Upper lobe of right lung (tissue), 1 donor: ENCODE results near the gene UBAC2. TPM values are rescaled to one million over a fixed set of nuclear protein-coding genes. Genes with fewer than 3 reads are reported as not detected.

Source experiments
- ATAC-seq: fragments of 200-7000 bp; cut with Tn5 transposase; one replicate; pipeline ENCODE4 v1.9.1; 2020; ENCODE audit warnings: mild to moderate bottlenecking, moderate library complexity
- DNase-seq: peaks from one replicate; pipeline ENCODE4 v3.0.0-alpha.2; 2020
- H3K27ac ChIP-seq: fragments of 200-600 bp; one replicate; pipeline ENCODE4 v1.8.0; 2022
- H3K27me3 ChIP-seq: fragments of 200-600 bp; one replicate; pipeline ENCODE4 v1.8.0; 2022; ENCODE audit warnings: mild to moderate bottlenecking
- H3K36me3 ChIP-seq: fragments of 200-600 bp; one replicate; pipeline ENCODE4 v1.8.0; 2022
- H3K4me1 ChIP-seq: fragments of 200-600 bp; one replicate; pipeline ENCODE4 v1.8.0; 2022
- H3K4me3 ChIP-seq: fragments of 200-600 bp; one replicate; pipeline ENCODE4 v1.8.0; 2022; ENCODE audit warnings: mild to moderate bottlenecking
- H3K9me3 ChIP-seq: fragments of 200-600 bp; one replicate; pipeline ENCODE4 v1.8.0; 2022
- intact Hi-C: fragments of 100-400 bp; cut with DNase I; formaldehyde crosslinking; loops from one replicate; pipeline ENCODE4 v1.11.0; 2022
- total RNA-seq: library from RNA; stranded (reverse); fragmentation: NEBNext Ultra II Directional; extraction: Animal tissue kit (Norgen Biotek cat#: 25700); gene quantifications from one replicate; pipeline ENCODE4 v1.2.1, GENCODE V29; 2021
- TF ChIP-seq, protein P1 (sequence below): fragments of 200-600 bp; IDR thresholded peaks from one replicate; pipeline ENCODE4 v1.8.0; 2022; ENCODE audit warnings: antibody characterized with exemption
- donor health status: DM: no; HTN: yes; CAD: no; lungs with severe emphysema.

UBAC2 gene
- total RNA-seq, 1 donor from 2014 or later: 50.2 TPM

GRCh38 chr13:99326012-99326411 lies 125.4 kb downstream of the UBAC2 start:
- H3K4me3 ChIP-seq: no peak overlapping the region
- intact Hi-C loops: no loop called here
- no peaks in the 10 kb centered on the region for H3K36me3 ChIP-seq
- no peak overlapping the region for H3K27ac ChIP-seq
- peaks cover 19% of the 10 kb centered on the region for H3K4me1 ChIP-seq
- TF ChIP-seq, protein P1, sequence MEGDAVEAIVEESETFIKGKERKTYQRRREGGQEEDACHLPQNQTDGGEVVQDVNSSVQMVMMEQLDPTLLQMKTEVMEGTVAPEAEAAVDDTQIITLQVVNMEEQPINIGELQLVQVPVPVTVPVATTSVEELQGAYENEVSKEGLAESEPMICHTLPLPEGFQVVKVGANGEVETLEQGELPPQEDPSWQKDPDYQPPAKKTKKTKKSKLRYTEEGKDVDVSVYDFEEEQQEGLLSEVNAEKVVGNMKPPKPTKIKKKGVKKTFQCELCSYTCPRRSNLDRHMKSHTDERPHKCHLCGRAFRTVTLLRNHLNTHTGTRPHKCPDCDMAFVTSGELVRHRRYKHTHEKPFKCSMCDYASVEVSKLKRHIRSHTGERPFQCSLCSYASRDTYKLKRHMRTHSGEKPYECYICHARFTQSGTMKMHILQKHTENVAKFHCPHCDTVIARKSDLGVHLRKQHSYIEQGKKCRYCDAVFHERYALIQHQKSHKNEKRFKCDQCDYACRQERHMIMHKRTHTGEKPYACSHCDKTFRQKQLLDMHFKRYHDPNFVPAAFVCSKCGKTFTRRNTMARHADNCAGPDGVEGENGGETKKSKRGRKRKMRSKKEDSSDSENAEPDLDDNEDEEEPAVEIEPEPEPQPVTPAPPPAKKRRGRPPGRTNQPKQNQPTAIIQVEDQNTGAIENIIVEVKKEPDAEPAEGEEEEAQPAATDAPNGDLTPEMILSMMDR: no peak
- H3K9me3 ChIP-seq: no peaks in the 10 kb centered on the region
- no peaks in the 10 kb centered on the region for H3K27me3 ChIP-seq
- ATAC-seq (no peak), DNase-seq (no peak)

GRCh38 chr13:99327126-99327525 lies 126.5 kb downstream of the UBAC2 start:
- DNase-seq: no peak
- H3K27ac ChIP-seq: no peak overlapping the region
- TF ChIP-seq, protein P1: no peak
- intact Hi-C loops: no loop called here
- H3K9me3 ChIP-seq: no peaks in the 10 kb centered on the region
- H3K36me3 ChIP-seq: peaks cover 4% of the 10 kb centered on the region
- no peak overlapping the region for H3K4me3 ChIP-seq
- H3K4me1 ChIP-seq: peaks cover 12% of the 10 kb centered on the region
- no peak for ATAC-seq
- H3K27me3 ChIP-seq: no peaks in the 10 kb centered on the region

DNA sequence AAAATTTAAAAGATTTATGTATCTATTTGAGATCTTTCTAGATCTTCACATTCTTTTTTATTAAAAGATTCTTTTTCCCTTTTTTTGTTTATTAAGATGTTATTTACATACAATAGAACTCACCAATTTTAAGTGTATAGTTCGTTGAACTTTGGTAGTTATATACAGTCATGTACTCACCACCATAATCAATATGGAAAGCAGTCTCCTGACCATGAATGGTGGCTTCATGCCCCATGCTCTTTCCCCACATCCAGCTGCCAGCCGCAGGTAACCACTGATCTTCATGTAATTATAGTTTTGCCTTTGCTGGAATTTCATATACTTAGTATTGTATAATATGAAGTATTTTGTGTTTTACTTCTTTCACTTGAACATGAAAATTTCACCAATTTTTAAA lies 127.1 kb downstream of the UBAC2 start:
- TF ChIP-seq, protein P1: no peak
- Histone ChIP-seq H3K27ac (no peak overlapping the region), H3K27me3 (no peaks in the 10 kb centered on the region), H3K9me3 (no peaks in the 10 kb centered on the region), H3K4me3 (no peak overlapping the region), H3K36me3 (peaks cover 4% of the 10 kb centered on the region), H3K4me1 (peaks cover 6% of the 10 kb centered on the region)
- intact Hi-C loops: no loop called here
- DNase-seq (no peak), ATAC-seq (no peak)

GRCh38 chr13:99329477-99329876 lies 128.8 kb downstream of the UBAC2 start:
- TF ChIP-seq, protein P1: no peak
- no peak for ATAC-seq

DNA sequence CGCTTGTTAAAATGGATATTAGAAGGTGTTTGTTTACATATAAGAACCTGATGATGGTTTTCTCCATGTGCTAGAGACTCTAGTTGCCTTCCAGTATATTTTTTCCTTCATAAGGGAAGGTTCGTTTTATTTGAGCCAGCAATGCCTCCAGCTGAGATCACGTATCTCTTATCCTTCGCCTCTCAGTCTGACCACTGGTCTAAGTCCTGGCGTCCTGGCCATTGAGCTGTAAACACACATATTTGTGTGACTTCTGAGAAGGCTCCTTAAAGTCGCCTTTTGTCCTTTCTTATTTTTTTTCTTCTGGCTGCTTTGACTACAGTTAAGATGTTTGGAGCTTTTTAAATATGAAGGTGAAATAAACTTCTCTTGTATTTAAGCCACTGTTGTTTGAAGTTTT lies 130.3 kb downstream of the UBAC2 start:
- Histone ChIP-seq H3K27me3 (no peaks in the 10 kb centered on the region), H3K36me3 (peaks cover 9% of the 10 kb centered on the region), H3K9me3 (no peaks in the 10 kb centered on the region), H3K27ac (no peak overlapping the region), H3K4me3 (no peak overlapping the region), H3K4me1 (no peaks in the 10 kb centered on the region)
- TF ChIP-seq, protein P1: no peak
- intact Hi-C loops: no loop called here
- DNase-seq (no peak), ATAC-seq (no peak)

More at GRCh38 chr13:99329477-99329876, 128.8 kb downstream of the UBAC2 start:
- Histone ChIP-seq H3K9me3 (no peaks in the 10 kb centered on the region), H3K27me3 (no peaks in the 10 kb centered on the region), H3K4me3 (no peak overlapping the region), H3K27ac (no peak overlapping the region), H3K36me3 (peaks cover 4% of the 10 kb centered on the region), H3K4me1 (no peaks in the 10 kb centered on the region)
- no peak for DNase-seq
- intact Hi-C loops: no loop called here

DNA sequence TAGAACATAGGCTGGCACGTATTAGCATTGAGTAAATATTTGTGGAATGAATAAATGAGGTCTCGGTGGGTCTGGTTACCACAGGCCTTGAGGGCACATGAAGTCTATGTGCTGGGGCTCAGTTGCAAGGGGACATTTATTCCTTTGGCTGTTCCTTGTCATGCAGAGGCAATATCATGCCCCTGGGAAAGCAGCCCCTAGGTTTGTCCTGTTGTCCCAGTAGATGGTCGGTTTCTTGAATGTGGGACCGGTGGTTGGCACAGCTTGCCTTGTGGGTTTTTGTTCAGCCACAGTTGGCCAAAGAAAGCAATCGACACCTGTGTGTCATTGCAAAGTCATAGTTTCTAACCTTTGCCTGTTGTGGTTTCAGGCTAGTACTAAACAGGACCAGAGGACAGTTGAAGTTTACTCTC lies 131.2 kb downstream of the UBAC2 start:
- ATAC-seq: no peak
- Histone ChIP-seq H3K36me3 (peaks cover 10% of the 10 kb centered on the region), H3K27me3 (no peaks in the 10 kb centered on the region), H3K4me3 (no peak overlapping the region), H3K9me3 (no peaks in the 10 kb centered on the region), H3K27ac (no peak overlapping the region), H3K4me1 (no peaks in the 10 kb centered on the region)
- no peak for DNase-seq
- intact Hi-C loops: no loop called here
- TF ChIP-seq, protein P1: no peak
